GM18511 (cell line): ENCODE data around the gene RHOC.

Source experiments
- ATAC-seq: cut with Tn5 transposase; IDR thresholded peaks from one replicate; pipeline ENCODE4 v1.9.1; 2021; ENCODE audit warnings: mild to moderate bottlenecking, moderate library complexity; ENCODE audit not compliant: unreplicated experiment

Gene RHOC

DNA sequence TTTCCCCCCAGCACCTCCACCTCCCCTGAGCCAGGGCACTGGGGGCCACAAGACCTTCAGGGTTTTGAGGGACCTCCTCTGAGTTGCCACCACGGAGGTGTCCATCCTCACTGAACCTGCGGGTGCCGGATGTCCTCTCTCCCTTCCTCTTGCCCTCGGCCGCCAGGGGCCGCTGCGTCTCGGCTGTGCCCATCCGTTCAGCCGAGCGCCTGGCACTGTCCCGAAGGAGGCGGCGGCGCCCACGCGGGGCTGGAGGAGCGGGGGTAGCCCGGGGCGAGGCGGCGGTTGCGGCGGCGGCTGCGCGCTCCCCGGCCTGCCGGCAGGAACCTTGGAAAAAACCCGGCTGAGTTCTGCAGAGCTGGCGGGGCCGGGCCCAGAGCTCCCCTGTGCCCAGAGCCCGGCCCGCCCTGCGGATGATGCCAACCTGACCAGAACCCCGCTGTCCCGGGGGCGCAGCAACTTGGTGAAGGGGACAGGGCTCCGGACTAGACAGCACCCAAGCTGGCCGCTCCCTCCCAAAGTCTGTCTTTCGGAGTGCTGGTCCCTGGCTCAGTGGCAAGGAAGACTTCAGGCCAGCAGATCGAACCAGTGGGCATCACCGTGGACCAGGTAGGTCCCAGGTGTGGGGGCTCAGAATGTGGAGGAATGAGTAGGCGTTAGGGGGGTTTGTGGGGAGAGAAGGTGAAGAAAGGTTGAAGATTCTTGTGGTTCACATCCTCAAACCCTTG is 11.9 kb upstream of the RHOC start:
- no peak for ATAC-seq

DNA sequence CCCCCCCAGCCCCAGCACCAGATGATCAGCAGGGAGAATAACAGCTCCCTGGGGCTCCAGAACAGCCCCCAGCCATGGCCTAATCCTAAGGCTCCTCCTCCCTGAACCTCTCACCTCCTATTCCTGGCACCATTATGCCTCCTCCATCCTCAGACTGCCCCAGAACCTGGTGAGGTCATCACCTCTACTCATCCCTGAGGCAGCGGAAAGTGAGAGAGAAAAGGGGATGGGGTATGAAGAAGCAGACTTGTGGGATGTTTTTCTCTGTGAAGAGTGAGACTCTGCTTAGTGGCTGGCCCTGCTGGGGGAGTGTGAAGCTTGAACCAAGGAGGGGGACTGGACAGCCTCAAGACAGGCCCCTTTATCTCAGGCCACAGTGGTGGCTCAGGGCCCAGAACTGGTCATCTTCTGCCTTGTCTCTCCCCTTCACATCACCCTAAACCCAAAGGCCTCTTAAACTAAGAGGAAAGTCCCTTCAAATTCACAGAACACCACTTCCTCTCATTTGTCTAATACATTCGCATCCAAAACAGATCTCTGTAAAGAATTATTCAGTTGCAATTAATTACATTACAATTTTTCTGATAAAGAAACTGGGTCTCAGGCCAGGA is 10.4 kb upstream of the RHOC start:
- ATAC-seq, result no peak

DNA sequence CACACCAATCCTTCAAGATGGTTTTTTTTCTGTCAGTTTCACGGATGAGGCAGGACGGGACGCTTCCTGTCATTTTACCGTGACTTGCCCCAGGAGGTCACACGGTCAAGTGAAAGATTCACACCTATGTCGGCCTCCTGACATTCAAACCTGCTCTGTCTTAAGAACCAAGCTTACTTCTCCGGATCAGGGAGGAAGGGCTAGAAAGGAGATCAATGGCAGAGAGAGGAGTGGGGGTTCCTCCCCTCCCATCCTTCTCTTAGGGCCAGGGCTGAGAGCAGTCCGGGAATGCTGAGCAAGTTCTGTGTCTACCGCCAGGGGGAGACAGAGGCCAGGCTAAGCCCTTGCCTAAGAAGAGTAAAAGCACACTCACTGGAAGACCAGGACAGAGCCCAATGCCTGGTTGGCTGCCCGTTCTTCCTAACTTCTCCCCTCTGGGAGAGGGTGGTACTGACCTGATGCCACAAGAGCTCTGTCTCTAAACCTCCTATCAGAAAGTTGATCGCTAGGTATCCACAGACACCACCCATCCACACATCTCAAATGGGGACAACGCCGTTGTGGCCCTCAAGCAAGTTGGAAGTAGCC is 9.3 kb upstream of the RHOC start:
- peak; percentile 38 for ATAC-seq

DNA sequence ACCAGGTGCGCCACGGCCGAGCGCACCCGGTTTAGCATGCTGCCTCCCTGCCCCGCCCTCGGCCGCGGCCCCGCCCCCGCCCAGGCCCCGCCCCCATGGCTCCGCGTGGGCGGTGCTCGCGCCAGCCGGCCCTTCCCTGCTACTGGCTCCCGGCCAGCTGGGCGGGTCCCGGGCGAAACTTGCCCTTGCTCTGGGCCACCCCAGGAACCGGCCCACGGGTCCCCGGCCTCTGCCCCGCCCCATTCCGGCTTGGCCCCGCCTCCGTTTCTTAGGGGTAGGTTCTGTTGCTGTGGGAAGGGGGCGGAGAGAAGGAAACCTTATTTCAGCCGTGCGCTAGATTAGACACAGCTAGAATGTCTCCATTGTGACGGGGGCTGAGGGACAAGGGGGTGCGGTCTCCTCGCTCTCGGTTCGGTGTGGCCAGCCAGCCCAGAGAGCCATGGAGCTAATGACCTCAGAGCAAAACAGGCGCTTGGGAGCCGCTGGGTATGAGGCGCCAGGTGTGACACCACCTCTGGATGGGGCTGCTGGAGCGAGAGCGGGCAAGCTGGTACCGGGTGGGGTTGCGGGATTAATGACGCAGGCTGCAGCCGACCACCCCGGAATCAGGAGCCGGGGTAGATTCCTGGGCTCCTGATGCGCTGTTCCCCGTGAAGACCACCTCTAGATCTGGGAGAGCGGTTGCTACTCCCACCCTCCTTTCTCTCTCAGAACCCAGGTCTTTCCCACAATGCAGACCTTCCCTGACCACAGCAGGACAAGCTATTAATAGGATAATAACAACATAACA is 8.5 kb upstream of the RHOC start, which contains the start of gene PPM1J:
Gene PPM1J, minus strand, starts transcription at position 69 of the 790 bp plus-strand sequence. Its CDS starts 31 bp downstream, at position 38.
- peak; percentile 76 for ATAC-seq

DNA sequence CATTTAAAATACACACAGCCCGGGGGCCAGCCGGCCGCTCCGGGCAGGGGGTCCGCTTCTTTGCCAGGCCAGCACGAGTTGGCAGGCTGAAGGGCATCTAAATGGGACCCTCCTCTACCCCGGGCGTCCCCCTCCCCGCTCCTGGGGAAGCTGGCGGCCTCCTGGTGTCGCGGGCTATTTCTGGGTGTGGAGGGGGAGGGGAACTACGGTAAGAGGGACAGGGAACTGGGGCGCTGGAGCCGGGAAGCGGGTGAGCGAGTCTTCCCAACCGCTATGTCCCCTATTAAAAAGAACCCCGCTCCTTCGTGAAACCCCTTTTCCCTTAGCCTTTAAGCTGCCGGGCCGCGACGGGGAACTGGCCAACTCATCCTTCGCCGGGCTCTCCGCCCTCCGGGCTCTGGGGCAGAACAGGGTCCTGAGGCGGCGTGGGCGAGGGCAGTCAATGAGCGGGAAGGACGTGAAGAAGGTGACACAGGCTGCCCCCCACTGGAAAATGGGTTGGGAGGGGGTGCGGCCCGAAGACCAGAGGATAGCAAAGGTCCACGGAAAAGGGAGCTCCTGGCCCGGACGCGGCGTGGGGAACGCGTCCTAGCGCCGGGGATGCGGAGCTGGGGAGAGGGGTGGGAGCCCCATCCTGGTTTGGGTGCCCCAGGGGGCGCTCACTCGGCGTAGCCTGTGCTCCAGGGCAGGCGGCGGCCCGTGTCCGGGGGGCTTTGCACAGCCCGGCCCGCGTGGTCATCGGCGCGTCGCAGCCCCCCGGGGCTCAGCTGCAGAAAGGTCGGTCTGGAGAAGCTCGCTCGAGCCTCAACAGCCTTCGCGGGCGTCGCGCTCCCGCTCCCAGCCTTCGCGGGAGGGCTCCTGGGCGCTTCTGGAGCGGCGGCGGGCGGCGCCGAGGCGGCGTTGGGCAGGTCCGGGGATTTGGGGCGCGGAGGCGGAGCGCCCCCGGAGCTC is 7.7 kb upstream of the RHOC start:
- peak; percentile 19 for ATAC-seq

DNA sequence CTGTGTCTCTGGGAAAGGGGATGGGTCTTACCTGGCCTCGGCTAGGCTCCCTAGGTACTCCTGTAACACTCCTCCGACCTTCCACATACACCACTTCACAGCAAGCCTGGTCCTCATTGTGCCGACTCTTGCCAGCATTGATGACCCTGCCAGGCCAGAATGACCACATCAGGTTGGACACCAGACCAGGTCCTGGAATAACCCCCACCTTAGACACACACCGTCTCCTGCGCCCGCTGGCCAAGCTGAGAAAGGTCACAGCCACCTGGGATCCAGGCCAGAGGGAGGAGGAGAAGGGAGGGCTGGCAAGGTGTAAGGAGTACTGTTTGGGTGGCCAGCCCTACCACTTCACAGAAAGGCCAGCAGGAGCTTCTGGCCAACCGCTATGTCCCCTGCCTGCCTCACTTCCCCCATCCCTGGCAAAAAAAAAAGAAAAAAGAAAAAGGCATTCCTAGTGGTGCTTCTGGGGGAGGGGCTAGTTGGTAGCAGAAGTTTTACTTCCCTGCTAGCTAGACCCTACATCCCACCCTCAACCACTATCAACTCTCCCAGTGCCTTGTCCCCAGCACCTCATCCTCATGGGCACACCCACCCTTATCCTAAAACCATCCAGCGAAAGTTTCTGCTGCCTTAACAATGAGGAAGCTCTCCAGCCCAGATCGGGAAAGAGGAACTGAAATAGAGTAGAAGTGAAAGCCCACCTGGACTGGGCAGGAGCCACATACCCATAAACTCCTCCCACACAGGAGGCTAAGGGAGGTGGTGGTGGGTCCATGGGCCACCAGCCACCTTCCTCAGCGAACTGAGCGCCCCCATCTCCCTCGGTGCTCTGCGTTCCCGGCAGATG is 6.8 kb upstream of the RHOC start:
- peak; percentile 38 for ATAC-seq

DNA sequence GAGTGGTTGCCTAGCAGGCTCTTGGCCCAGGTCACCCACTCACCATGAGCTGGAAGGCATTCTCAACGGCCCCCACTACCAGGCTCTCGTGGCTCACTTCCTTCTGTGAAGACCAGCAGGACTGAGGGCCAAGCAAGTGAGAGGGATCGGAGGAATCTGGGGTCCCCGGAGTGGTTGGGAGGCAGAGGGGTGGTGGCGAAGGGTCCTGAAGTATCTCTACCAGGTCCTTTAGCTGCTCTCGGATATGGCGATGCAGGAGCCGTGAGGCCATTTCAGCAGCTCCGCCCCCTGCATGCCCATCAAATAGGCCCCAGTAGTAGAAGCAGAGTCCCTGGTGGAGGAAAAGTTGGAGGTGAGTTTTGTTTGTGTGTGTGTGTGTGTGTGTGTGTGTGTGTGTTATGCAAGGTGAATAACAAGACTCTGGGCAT is 5.8 kb upstream of the RHOC start:
- no peak for ATAC-seq

DNA sequence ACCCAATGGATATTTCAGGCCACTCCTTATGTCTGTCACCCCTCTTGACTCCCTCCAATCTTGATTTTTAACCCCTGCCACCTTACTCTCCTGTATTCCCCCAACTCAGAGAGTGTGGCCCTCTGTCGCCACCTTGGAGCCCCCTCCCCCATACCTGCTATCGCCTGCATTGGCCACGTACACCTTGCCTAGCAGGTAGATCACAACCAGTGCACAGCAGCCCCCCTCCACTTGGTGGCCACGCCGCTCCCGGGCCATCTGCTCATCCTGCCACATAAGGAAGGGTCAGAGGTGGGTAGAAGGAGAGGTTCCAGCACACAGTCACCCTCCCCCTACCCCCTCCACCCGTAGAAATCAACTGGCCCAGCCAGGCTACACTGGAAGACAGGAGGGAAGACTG is 5.3 kb upstream of the RHOC start:
- ATAC-seq, result no peak

DNA sequence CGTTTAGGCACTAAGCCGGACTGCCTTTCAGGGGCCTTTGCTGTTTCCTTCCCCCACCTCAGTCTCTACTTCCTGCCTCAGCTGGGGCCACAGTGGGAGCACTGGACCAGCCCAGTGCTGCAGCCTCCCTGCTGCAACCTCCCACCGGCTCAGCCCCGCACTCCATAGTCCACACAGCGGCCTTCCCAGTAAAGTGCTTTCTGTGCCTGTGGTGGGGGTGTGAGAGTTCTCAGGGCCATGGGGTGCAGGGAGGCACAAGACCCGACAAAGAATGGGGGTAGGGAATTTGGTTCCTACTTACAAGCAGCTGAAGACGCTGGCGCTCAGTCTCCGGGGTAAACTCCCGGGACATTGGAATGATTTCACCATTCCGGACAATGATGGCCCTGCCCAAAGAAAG is 4.7 kb upstream of the RHOC start:
- ATAC-seq, result no peak

DNA sequence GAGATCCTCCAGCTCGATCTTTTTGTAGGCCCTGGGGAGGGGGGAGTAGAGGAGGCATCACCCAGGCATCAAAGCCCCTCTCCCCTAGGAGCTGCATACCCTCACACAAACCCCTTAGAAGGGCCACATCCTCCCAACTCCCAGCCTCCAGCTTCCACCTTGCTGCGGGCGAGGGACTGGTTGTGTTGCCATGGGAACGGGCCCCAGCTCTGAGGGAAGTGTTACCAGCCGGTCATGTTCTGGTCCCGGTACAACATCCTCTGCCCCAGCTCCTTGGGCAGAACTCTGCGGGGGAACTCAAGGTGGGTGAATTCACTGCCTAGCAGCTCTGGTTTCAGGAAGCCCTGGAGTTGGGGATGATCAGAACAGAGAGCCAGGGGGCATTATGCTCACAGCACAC is 4.1 kb upstream of the RHOC start:
- ATAC-seq, result no peak

DNA sequence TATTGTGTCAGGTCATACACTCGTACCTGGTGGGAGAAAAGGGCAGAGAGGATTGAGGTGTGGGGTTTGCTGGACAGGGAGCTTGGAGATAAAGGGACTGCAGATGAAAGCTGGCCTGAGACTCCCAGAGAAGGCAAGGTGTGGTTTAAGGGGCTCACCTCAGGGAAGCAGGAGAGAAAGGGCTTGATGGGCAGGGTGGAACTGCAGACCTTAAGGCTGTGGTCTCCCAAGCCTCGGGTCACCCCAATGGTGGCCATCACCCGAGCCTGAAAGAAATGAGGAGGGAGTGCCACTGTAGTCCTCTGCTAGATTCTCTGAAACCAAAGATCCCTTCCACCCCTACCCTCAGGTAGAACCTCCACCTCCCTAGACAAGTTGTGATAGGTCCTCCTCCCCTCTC is 3.7 kb upstream of the RHOC start:
- ATAC-seq, result no peak

DNA sequence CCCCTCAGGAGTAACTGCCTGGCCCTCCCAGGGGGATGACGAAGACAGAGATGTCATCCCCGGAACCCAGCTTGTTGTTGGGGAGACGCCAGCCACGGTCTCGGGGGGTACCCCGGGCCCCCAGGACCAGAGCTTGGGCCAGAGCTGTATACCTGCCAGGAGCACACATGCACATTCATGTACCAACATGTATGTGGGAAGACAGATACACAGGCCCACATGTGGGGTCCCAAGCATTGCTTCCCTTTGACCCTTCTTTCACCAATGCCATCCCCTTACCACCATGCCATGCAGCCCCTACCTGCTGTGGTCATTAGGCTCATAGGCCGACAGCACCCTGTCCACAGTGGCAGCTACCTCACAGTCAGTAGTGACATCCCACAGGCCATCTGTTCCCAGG is 3.2 kb upstream of the RHOC start:
- ATAC-seq, result no peak

DNA sequence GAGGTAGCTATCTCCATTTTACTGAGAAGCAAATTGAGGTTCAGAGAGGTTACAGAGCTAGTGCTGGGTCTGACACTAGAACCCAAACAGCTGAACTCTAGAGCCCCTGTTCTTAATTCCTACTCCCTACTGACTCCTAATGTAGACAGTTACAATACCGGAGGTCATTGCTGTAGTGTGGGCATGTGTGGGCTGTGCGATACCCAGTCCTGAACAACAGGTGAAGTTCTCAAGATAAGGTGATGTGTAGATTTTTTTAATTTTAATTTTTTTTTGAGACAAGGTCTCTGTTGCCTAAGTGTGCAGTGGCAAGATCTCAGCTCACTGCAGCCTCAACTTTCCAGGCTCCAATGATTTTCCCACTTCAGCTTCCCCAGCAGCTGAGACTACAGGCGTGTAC is 1.6 kb upstream of the RHOC start:
- no peak for ATAC-seq

DNA sequence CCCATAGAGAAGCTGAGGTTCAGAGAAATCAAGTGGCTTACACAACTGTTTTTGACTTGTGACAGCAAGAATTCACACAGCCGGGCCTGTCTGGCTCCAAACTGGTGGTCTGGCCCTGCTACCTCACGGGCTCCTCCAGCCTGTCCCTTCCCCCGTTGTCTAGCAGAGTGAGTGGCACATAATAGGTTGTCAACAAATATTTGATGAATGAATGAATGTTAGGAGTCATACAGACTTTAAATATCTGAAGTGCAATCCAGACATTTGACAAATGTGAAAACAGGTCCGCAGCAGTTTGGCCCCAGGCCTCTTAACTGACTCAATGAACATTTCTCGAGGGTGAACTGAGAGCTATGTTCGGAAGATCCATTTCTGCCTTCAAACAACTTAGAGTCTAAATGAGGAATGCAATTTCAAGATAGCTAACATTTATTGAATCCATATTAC is 1.1 kb upstream of the RHOC start:
- no peak for ATAC-seq

DNA sequence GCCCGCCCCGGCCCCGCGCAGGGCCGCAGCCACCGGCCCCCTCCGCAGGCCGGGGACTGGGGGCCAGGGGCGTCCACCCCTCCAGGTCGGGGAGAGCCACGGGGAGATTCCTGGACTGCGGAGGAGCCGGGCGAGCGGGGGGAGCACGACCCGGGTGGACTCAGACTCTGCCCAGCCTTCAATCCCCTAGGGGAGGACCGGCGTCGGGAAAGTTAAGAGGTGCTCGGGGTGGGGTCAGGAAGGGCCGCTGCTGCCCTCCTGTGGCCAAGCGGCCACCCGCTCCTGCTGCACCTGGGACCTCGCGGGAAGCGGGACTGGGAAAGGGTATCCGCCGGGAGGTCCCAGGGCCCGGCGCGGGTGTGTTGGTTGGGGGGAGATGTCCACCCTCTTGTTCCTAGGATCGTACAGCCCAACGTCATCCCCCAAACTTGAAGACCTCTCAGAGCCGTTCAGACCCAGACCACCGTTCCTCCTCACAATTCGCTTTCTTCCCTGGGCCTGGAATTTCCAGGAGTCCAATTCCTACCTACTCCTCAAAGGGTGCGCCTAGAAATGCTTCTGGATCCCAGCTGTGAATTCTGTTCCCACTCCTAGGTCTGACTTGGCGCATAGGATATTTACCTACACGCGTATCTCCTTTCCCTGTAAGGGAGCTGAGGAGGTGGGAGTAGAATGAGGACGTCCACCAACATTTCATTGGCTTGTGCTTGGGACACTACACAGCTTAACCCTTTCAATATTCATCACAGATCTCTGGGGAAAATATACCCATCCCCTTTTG is 484 bp upstream of the RHOC start:
- peak; percentile 67 for ATAC-seq

DNA sequence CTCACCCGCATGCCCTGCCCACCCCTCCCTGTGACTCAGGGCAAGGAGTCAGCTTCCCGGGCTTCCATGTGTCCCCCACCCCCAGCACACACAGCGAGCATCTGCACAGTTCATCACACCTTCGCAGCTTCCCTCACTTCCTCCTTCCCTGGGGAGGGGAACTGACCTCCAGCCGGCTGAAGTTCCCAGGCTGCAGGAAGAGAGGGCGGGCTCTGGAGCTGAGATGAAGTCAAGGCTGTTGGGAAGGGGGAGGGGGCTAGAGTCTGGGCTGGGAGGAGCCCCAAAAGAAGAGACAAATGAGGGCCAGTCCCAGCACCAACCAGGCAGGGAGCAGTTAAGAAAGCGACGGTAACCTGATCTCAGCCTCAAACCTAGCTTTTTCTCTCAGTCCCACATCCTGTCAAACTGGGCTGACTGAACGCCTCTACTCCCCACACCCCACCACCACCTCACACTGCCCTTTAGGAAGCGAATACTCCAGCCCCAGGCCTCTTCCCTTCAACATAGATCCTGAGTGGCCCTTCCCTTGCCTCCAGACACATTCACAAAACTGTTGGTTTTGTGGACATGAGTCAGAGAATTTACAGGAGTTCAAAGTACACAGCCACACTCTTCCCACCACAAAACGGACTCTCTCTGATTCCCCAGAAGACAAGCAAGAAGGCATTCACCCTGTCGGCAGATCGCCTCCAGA is 1.8 kb downstream of the RHOC start:
- peak; percentile 62 for ATAC-seq

DNA sequence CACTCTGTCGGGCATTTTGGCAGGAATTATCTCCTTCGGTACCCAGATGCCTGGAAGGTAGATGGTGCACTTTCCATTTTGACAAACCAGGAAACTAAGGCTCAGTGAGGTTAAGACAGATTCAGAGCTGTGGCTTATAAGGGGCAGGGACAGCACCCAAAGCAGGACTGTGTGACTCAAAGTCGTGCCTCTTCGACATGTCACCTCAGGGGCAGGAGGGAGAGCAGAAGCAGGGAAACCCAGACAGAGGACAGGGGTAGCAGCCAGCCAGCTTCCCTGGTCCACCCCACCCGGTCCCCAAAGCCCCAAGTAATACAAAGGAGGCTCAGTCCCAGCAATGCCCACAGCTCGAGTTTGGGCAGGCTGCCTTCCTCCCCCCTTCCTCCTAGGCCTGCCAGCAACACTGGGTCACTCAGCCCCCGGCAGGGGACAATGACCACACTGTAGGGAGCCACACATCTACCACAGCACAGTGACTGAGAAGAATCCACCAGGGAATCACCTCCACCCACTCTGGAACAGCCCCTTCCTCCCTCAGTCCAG is 2.5 kb downstream of the RHOC start:
- no peak for ATAC-seq

DNA sequence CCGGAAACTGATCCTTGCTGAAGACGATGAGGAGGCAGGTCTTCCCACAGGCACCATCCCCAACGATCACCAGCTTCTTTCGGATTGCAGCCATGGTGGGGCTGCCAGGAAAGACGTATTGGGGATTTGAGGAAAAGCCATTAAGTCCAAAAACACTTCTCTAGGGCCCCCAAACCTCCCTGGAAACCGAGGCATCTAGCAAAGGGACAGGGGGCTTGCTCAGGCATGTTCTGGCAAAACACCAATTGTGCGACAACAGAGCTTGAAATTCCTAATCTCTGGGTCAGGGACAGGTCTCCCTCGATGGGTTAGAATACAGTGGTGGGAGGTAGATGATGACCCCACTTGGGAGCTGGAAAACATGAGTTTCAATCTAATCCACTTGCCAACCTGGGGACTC is 3.2 kb downstream of the RHOC start:
- ATAC-seq, result no peak
